GM18907 (cell line): ENCODE measurements around the gene NACC1.

Experiments used
- ATAC-seq: cut with Tn5 transposase; IDR thresholded peaks from one replicate; pipeline ENCODE4 v1.9.1; 2021; ENCODE audit warnings: mild to moderate bottlenecking, moderate library complexity; ENCODE audit not compliant: unreplicated experiment

The NACC1 gene

DNA sequence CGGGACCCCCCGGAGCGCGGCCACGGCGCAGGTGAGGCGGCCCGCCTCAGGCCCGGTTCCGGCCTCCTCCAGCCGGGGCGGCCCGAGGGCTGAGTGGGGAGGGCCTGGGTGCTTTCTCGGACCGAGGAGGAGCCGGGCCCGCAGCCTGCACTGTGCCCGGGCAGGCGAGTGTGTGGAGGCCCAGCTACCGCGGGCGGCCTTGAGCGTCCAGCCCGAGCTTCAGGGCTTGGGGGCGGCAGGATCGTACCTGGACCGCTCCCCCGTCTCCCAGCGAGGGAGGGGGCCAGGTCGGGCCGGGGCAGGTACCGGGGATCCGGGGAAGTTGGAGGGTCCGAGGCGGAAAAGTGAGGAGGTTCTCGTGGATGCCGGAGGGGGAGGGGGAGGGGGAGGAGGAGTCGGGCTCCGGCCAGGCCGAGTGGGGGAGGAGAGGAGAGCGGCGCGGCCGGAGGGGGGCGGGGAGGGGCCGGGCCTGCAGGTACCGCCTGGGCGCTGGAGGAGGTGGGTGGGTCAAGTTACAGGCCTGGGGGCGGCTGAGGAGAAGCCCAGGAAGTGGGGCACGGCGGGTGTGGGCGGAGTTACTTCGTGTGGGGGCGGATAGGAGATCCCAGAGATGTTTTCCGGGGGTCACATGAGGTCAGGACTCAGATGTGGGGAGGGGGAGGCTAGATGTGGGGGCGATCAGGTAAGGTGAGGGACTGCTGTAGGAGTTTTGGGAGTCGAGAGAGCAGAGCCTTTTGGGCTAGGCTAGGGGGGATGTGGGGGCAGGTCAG lies 545 bp downstream of the NACC1 start:
- no peak for ATAC-seq

DNA sequence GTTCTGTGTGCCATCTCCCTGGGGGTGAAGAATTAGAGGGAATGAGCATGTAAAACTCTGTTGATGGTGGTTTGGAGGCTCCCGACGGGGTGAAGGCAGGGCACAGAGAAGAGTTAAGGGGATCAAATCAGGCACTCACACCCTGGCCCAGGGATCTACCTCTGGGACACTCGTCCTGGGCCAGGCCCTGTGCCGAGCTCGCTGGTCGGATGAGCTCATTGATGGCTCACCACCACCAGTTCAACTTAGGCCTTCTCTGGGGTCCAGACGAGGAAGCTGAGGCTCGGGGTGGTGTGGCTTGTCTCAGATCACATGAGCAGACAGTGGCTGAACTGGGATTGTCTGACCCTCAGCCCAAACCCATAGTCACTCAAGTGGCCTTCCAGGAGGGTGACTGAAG lies 1.6 kb downstream of the NACC1 start:
- ATAC-seq: no peak

DNA sequence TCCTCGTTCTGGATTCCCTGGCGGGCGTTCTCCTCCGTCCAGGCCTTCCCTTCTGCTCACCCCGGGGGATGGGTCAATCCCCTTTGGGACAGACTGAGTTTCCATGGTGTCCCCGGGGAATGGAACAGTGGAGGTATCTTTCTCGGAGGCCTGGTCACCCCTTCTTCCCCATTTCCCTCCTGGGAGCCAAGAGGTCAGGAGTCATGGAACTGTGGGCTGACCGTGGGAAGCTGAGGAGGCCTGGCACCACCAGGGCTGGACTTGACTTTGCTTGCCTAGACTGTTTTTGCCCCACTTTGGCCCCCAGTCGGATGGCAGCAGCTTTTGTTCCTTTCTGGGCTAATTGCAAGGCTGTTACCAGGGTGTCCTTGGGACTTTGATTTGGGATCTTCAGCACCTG lies 2.0 kb downstream of the NACC1 start:
- no peak for ATAC-seq

DNA sequence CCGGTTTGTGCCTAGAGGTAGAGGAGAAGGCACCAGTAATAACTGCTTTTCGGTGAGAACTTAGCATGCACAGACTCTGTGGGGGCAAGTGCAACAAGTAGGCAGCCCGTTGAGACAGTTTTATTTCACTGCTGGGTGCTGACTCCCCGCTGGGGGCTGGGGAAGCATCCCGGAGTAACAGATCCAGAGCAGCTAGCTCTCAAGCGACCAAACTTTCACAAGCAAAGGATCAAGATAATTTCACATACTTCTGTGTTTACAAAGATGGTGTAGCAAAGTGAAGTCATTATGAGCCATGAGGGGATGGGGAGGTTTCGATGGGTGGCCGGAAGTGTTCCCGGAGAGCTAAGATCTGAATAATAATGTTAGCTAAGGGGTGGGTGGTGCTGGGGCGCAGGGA lies 2.8 kb downstream of the NACC1 start:
- no peak for ATAC-seq

DNA sequence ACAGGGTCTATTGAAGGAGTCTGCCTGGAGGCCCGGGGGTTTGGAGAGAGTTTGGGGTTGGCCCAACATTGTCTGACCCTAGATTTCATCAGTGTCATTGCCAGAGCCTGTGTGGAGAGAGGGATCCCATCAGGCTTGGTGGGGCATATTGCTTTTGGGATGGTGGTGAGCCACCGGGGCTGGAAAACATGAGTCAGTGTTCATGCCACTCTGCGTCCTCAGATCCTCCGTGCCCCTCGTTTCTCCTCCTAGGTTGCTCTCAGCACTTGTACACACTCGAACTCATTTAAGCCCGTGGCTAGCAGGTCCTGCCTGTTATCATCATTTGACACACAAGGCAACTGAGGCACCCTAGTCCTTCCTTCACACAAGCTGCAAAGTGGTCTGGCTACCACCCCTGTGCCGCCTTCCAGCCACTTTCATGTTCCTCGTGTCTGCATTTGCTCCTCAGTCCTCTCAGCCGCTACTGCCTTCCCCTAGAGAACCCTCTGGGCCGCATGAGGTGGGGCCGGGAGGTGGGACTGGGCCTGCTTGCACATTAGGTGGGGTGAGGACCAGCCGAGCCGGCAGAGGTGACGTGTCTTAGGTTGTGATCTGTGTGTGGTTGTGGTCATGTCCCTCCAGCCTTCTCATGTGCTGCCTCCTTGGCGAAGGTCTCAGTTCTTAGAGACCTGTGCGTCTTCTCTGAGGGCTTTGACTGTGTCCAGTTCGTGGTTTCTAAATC lies 3.6 kb downstream of the NACC1 start:
- ATAC-seq: no peak

DNA sequence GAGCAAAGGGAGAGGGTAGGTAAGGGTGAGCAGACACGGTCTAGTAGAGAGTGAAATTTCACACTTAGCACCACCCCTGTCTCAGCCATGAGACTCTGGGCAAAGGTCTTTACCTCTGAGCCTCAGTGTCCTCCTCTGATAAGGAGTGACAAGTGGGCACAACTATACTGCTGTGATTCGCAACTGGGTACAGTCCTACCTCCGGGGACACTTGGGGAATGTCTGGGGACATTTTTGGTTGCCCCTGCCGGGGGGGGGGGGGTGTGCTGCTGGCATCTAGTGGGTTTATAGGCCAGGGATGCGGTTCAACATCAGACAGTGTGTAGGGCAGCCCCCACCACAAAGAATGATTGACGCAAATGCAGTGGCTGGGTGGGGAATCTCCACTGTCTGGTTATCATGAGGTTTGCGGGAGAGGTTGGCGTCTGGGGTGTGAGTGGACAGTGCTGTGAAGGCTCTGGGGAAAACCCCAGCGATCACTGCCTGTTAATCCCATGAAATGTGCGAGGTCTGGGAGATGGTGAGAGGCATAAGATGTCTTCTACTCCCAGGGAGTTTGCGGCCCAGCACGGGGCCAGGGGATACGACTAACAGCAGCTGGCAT lies 4.3 kb downstream of the NACC1 start:
- no peak for ATAC-seq

DNA sequence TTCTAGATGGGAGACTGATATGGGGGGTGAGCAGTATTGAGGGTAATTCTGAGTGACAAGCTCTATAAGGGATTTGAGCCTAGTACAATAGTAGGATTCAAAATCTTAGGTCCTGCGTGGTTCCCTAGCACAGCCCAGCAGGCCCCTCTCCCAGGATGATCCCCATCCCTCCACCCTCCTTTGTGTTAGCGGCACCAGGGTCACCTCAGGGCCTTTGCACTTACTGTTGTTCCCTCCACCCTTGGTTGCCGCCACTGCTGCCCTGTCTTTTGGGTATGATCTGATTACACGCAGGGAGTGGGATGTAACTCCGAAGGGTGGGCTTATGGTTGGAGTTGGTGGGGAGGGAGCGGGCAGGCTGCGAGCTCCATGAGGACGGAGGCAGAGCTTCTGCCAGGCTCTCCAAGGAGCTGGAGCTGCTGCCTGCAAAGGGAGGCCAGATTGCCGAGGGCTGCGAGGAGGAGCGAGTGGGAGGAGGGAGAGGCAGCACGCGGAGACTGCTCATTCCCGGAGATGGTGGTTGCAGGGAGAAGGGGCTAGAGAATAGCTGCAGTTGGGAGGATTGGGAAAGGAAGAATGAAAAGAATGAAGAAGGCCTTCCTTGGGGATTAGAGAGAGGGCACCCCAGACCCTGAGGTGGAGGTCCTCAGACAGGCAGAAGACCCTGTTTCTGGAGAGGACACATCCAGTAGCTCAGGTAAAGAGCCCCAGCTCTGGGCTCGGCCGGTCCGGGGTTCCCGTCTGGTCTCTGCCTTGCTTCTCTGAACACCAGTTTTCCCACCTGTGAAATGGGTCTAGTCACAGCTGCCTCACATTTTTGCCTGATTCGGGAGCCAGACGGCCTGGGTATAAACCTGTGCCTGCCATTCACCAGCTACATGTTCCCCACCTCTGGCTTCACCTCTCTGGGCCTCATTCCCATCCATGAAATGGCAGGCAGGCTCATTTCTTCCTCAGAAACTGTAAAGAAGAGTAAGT lies 5.2 kb downstream of the NACC1 start:
- no peak for ATAC-seq

DNA sequence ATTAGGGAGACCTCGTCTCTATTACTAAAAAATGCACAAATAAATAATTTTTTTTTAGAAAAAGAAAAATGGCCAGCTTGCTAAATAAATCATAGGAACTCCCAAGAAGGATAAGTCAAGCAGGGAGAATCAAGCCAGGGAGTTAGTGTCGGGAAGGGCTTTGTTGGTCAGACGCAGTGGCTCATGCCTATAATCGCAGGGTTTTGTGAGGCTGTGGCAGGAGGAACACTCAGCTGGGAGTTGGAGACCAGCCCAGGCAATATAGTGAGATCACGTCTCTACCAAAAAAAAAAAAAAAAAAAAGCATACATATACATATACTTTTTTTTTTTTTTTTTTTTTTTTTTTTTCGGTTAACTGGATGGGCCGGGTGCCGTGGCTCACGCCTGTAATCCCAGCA lies 9.0 kb downstream of the NACC1 start:
- no peak for ATAC-seq

DNA sequence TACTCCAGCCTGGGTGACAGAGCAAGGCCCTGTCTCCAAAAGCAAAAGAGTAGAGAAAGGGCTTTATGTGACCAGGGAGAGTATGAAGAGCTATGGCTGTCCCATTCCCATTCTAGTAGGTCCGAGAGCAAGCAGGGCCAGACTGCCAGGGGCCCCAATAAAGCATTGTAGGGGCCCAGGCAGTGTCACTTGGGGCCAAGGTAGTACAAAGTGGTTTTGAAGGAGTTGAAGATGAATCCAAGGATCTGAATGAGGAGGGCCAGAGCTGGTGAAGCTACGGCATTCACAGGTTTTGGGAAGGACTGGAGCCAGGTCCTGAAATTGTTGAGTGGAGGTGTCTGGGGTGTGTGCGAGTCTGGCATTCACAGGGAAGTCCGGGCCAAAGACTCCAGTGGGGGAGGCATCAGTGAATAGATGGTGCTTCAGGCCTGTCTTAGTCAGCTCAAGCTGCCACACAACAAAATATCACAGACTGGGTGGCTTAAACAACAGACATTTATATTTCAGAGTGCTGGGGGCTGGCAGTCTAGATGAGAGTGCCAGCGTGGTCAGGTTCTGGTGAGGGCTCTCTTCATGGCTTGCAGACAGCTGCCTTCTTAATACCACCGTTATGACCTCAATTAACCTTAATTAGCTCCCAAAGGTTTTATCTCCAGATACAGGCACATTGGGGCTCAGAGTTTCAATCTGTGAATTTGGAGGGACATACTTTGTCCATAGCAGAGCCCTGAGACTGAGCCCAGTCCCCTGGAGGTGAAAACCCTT lies 9.9 kb downstream of the NACC1 start:
- ATAC-seq: no peak

DNA sequence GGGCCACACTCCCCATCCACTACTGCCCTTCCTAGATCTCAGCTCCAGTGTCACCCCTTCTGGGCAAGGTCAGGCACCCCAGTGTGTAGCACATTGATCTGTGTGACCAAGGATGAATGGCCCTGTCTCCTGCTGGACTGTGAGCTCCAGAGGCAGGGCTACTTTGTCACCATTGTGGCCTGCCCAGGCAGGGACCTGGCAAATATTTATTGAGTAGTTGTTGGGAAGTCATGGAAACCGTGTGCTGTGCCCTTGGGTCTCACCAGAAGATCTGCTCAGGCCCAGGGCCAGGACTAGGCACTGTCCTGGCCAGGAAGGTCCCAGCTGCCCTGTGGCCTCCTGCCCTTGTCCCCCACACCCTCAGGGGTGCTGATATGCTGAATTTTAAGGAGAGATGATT lies 10.5 kb downstream of the NACC1 start:
- ATAC-seq: no peak

DNA sequence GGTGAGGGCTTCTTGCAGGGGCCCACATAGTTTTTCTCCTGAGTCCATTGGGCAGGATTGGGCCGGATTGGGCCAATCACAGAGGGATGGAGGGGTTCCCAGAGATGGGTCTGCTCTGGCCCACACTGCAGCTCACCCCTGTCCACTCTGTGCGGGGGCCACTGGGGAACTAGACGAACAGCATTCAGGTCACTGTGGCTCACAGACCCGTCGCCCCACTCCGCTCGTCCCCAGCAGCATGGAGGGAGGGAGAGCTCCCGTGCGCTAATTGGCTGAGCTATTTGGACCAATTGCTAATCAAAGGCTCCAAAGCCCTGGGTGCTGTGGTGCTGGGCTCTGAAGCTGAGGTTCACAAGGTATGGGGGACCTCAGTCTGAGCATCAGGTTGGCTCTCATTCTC lies 11.3 kb downstream of the NACC1 start:
- no peak for ATAC-seq

DNA sequence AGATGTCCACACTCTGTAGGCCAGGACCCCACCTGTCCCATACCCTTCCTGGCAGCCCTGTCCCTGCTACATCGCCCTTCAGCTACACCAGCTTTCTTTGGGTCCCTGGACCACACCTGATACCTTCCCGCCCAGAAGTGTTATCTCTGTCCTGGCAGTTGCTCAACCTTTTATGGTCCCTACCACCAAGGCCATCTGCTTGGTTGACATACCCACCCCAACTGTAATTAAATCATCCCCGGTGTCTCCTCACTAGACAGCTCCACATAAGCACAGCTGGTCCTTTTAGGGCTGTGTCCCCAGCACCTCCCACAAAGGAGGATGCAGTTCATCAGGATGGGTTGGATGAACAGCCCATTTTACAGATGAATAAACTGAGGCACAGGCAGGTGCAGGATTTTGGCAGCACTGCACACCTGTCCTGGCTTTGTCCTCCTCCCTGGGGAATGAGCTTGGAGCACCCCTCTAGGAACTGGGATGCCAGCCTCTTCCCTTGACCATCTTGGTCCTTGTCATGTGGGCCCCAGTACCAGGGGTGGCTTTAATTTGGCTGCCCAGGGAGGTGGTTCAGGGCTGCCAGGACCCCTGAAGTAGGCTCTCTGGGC lies 12.9 kb downstream of the NACC1 start:
- no peak for ATAC-seq

DNA sequence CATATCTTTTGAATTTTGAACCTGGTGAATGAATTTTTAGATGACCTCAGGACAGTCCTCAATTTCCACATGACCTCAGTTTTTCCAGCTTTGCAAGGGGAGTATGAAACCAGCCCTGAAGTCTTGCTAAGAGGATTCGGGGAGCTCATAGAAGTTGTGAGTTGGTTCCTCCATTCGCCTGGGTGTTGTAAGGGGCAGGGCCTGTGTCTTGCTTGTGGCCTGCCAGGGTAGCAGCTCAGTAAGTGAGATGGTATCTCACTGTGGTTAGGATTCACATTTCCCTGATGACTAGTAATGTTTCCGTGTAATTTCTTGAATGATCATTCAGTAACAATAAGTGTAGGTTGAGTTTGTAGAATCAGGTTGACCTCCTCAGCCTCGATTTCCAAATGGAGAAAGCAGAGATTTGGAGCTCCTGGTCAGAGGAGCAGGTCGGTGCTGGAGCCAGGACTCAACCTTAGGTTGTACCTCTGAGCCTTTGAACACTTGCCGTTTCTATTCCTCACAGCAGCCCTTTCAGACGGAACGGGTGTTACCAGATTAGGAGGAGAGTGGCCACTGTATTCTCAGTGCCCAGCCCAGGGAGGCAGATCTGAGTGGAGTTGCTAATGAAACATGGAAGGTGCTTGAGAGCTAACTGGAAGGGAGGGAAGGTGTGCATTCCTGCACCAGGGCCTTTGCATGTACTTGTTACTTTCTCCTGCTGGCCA lies 14.6 kb downstream of the NACC1 start:
- no peak for ATAC-seq

DNA sequence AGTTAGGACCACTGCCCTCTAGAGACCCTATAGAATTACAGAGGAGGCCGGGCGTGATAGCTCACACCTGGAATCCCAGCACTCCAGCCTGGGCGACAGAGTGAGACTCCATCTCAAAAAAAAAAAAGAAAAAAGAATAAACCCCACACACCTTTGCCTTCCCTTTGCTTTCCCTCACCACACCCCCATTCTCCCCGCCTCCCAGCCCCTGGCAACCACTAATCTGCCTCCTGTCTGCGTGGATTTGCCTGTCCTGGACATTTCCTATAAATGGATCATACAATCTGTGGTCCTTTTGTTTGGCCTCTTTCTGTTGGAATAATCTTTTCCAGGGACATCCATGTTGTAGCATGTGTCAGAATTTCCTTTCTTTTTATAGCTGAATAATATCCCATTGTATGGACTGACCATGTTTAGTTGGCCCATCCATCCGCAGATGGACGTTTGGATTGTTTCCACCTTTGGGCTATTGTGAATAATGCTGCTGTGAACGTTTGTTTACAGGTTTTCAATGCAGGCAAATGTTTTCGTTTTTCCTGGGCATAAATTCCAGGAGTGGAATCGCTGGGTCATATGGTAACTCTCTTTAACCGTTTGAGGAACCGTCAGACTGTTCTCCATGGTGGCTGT lies 15.3 kb downstream of the NACC1 start:
- no peak for ATAC-seq

DNA sequence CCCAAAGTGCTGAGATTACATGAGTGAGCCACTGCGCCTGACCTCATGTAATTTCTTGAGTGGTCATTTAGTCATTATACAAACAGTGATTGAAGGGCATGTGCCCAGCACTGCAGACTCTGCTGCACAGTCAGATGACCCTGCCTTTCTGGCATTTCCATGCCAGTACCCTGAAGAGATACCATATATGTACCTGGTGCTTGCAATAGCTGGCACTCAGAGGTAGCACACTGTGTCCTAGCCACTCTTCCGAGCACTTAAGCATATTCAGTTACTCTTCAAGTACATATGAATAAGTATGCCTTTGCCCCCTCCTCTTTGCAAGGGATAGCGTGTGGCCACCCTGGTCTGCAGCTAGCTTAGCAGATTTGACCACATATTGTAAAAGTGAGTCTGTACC lies 16.6 kb downstream of the NACC1 start:
- no peak for ATAC-seq

DNA sequence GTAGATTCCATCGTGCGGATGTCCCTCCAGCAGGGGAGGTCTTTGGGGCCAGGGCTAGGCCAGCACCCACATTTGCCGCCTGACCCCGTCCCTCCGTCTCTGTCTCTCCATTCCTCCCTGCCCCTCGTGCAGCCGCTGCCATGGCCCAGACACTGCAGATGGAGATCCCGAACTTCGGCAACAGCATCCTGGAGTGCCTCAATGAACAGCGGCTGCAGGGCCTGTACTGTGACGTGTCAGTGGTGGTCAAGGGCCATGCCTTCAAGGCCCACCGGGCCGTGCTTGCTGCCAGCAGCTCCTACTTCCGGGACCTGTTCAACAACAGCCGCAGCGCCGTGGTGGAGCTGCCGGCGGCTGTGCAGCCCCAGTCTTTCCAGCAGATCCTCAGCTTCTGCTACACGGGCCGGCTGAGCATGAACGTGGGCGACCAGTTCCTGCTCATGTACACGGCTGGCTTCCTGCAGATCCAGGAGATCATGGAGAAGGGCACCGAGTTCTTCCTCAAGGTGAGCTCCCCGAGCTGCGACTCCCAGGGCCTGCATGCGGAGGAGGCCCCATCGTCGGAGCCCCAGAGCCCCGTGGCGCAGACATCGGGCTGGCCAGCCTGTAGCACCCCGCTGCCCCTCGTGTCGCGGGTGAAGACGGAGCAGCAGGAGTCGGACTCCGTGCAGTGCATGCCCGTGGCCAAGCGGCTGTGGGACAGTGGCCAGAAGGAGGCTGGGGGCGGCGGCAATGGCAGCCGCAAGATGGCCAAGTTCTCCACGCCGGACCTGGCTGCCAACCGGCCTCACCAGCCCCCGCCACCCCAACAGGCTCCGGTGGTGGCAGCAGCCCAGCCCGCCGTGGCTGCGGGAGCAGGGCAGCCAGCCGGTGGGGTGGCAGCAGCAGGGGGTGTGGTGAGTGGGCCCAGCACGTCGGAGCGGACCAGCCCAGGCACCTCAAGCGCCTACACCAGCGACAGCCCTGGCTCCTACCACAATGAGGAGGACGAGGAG lies 17.3 kb downstream of the NACC1 start:
- ATAC-seq: no peak

DNA sequence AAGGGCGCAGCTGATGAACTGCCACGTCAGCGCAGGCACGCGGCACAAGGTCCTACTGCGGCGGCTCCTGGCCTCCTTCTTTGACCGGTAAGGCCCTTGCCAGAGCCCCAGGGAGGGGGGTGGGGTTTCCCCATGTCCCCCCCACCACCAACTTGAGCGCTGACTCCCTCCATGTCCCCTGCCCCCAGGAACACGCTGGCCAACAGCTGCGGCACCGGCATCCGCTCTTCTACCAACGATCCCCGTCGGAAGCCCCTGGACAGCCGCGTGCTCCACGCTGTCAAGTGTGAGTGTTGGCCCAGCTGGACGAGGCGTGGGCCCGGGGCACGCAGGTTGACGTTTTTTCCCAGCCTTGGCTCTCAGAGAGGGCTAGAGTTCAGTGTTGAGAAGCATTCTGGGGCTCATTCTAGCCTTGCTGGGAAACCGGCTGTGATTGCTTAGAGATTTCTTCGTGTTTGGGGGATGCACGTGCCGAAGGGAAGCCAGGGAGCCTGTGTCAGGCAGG lies 19.3 kb downstream of the NACC1 start:
- no peak for ATAC-seq
